Measurements from ENCODE around the gene COX20.

Gene COX20

DNA sequence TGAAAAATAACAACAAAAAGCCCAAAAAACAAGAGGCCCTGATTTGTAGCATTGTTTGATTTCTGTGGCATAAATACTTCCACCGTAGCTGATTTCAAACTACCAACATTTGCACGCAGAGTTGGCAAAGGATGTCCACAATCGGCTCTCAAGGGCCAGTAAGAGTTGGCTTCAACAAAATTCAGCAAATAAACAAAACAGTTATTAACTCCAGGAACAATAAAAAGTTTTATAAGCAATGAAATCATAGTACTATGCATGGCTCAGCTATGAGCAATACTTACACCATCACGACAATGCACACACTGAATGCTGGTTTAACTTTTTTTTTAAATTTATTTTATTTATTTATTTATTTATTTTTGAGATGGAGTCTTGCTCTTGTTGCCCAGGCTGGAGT lies 8.7 kb upstream of the COX20 start:
- no peak for DNase-seq

DNA sequence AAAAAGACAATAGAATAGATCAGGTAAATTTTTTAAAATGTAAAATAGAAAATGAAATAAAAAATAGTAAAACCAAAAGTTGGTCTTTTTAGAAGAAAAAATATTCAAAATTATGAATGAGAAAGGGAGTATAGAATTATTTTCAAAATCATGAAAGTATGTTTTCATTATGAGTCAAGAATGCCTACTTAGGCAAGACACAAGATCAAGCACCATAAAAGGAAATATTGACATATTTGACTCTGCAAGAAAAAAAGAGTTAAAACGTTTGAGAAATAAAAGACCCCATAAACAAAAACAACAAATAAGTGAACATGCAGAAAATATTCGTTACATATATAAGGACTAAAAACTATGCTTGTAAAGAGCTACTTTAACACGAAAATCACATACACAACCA lies 4.8 kb upstream of the COX20 start:
- no peak for DNase-seq

DNA sequence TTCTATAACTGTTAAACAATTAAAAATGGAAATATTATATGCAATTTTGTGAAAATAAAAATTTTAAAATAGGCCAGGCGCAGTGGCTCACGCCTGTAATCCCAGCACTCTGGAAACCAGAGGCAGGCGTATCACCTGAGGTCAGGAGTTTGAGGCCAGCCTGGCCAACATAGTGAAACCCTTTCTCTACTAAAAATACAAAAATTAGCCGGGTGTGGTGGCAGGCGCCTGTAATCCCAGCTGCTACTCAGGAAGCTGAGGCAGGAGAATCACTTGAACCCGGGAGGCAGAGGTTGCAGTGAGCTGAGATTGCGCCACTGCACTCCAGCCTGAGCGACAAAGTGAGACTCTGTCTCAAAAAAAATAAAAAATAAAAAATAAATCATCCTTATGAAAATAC lies 2.2 kb upstream of the COX20 start:
- DNase-seq: peak in 1 of 3 experiments; percentile 32

DNA sequence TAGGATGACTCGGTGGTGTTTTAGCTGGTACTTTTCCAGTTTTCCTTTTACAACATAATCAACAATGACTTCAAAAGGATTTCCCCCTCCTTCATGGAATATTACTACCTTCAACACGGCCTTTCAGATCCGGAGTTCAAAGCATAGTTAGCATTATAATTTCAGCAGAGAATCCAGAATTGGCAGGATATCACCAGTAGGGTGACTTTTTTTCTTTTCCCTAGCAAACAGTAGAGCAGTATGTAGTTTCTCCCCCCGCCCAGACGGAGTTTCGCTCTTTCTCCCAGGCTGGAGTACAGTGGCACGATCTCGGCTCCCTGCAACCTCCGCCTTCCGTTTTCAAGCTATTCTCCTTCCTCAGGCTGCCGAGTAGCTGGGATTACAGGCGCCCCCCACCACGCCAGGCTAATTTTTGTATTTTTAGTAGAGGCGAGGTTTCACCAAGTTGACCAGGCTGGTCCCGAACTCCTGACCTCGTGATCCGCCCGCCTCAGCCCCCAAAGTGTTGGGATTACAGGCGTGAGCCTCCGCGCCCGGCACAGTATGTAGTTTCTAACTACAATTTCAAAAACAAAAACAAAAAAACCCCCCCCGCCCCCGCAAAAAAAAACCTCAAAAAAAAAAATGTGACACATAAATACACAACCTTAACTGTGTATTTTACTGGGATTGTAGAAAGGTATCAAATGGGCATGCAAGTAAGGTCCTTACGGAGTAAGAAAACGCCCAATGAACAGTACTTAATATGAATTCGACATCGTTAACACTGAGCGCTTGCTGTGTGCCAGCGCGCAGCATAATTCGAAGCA lies 1.5 kb upstream of the COX20 start:
- peak; percentile 58 to 94 (median 80) for DNase-seq

DNA sequence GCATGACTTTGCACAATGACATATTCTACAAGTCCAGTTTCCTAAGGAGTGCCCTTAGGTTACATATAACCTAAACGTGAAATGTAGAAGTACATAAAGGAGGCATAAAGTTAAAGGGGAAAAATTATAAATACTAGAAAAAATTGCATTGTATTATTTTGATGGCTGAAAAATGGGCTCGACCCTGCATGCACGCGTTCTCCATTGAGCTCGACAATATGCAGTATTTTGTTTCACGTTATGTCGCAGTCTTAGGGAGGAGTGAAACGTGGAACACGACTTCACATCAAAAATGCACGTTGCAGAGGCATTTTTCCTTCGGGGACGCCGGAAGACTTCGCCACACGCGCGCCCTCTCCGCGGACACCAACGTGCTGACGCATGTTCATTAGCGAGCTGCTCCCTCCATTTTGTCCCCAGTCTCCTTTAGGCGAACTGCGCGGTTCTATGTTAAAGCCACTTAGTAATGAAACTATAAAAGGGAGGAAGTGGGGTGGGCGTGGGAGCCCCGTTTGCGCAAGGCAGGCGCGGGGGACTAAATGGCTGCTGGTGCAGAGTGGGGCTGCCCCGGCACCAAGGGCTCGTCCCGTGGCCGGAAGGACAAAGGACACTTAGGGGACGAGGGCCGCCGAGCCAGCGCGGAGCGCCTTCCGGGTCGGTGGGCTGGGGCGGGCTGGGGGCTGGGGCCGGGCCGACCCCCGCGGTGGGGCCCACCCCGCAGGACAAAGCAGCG lies 749 bp upstream of the COX20 start:
- peak; percentile 81 to 99 (median 84) for DNase-seq

DNA sequence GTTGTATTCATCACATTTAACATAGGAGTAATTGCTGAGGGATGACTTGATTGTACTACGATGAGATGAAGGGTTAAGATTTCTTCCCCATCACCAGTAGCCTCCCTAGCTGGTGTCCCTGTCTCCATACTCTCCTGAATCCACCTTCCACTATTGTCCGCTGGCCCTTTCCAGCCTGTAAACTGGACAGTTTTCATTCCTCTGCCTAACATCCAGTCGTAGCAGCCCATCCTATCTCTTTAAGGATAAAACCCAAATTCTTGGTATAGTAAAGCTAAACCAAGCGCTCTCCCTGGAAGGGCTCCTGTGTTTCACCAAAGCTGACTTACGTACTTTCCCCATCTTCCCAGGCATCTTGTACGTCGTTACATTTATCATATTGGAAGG lies 670 bp downstream of the COX20 start:
- peak in 2 of 3 experiments; percentile 72 to 85 for DNase-seq

DNA sequence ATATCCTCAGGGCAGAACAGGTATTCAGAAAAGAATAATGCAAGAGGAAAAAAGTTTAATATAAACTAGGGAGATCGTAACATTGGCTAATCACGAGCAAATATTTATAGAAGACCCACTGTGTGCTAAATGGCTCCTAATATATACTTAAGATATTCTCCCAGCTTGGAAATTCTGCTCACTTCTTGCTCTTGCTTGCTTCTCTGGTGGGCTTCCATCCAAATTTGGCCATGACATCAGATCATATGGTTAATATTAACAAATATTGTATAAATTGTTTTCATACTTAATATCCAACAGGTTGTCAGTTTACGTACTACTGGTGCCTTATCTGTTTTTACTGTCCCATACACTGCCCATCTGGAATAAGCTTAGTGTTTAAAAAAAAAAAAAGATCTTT lies 1.1 kb downstream of the COX20 start:
- no peak for DNase-seq

DNA sequence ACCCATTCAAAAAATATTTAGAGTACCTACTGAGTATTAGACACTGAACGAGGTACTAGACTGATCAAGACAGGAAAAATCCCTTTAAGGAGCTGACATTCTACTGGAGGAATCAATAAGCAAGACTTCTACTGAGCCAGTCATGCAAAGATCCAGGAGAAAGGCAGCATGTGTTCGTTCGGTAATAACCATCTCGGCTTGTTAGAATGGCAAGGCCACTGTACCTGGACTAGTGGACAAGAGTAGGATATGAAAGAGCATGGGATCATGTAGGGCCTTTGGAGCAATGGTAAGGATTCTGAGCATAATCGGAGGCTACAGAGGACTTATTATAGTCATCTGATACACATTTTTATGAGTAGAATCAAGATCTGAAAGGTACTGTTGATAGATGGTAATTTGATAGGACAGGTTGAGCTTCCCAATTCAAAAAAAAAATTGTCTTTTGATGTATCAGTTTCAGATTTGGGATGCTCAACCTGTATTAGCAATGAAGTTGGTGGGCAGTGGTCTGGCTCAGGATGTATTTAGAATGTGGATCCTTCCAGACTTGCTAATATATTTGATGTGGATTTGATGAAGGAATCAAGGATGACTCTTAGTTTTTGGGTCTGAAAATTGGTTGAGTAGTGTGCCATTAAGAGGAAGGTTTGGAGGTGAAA lies 2.3 kb downstream of the COX20 start:
- DNase-seq: peak in 1 of 3 experiments; percentile 37

DNA sequence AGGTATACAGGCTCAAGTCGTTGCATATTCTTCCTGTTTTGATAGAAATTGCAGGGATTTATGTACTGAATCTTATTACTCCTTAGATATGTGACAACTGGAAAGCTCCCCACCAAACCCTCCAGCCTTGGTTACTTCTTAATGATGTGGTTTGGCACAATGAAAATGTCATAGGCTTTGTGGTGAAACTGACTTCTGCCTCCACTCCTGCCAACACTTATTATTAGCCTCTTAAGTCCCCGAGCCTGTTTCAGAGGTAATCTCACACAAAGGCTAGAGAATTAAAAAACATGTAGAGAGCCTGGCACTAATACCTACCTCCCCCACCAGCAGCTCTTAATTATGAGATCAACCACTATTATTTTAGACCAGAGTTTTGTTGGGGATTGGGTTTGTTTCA lies 4.2 kb downstream of the COX20 start:
- DNase-seq: no peak

DNA sequence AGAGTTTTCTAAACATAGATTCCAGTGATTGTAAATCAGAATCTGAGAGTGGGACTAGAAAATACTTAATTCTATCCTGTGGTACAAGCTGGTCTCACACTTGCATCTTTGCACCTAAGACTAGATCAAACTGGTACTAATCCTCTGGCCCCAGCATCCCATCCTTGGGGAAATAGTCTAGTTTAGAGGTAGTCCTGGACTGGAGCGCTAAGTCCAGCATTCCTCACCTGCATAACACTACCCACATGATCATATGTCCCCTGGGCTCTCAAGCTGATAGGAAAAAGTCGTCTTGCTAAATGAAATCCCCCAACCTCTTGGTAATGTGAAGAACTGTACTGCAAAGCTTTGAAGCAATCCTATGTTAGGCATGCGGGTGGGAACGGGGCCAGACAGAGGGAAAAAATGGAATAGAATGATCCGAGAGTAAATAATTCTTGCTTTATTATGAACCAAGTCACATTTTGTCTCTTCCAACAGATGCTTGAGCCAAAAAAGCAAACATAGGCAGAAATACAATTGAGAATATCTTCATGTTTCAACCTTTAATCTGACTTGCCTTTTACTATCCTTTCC lies 4.8 kb downstream of the COX20 start:
- no peak for DNase-seq

DNA sequence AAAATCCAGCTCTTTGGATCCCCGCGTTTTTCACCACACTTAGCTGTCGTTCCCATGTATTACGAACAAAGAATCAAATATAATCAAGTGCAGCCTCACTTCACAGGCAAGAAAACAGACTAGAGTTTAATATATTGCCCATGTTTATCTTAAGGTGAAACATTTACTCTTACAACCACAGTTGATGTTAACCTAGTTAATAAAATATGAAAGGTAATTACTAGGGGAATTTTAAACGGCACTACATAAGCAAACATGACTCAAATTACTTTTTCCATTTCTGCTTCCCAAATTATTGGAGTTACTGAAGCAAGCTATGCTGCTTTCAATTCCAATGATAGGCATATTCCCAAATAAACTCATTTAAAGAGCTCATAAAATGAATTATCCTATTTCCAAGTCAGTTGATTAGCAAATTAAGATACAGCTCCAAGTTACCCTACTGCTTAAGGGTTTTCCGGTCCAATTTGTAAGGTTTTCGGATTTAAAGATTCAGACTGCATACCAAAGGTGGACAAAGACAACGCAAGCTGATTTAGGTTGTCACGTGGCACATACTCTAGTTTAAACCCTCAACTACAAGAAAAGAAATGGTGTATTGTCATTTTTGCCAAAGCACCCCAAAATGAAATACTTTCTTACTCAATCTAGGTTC lies 5.9 kb downstream of the COX20 start:
- no peak for DNase-seq

DNA sequence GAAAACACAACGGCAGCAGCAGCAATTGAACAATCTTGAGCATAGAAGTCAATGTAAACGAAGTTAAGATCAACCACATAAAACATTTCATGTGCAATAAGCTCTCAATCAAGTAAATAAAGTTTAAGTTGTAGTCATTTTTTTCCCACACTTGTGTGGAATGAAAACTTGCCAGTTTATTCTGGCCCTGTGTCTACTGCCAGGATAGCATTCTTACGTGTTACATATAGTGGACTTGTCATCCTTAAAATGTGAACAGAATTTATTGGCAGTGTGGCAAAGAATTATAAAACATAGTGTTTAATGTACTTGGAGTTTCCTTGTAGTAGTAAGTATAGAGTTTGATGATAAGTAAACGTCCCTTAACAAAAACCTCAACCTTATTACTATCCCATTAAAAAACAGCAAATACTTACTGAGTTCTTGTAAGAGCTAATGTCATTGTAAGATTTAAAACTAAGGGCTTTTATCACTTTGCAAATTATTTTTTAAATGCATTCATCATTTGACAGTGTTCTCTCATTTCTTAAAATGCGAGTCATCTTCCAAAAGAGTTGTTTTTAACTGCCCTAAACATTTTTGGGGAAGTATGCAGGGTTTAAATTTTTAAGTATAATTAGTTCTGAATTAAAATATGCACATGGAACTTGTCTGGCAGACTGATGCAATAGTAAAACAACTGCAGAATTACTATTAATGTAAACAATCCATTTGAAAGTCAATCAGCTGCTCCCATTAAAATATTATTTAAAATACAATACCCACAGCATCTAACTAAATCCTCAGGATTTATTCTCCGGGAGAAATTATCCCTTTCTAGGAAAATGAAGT lies 7.9 kb downstream of the COX20 start:
- DNase-seq: no peak

DNA sequence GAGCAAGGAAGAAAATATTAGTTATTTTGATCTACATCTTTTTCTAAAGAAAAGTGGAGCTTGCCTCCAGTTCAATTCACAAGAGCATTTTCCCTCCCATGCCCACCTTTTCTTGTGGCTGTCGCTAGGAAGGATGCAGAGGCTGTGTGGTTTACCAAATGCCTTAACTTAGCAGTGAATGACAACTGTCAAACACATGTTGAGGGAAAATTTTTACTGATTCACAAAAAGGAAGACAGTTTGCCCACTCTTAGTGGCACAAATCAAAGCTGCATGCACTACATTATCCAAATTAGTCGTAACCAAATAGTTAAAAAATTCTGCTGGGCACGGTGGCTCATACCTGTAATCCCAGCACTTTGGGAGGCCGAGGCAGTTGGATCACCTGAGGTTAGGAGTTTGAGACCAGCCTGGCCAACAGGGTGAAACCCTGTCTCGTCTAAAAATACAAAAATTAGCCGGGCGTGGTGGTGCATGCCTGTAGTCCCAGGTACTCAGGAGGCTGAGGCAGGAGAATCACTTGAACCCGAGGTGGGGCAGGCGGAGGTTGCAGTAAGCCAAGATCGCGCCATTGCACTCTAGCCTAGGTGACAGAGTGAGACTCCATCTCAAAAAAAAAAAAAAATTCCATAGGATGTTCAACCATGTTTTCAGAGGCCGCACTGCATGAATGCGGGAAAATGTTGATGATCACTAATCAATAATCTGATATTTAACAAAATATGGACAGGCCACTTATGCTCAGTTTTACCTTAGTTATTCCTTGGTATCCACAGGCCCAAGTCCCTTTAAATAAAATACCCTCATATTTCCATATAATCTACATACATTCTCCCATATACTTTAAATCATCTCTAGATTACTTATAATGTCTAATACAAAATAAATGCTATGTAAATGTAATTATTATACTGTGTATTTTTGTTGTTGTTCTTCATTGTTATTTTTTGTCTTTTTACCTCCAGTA lies 9.0 kb downstream of the COX20 start:
- DNase-seq: no peak

DNA sequence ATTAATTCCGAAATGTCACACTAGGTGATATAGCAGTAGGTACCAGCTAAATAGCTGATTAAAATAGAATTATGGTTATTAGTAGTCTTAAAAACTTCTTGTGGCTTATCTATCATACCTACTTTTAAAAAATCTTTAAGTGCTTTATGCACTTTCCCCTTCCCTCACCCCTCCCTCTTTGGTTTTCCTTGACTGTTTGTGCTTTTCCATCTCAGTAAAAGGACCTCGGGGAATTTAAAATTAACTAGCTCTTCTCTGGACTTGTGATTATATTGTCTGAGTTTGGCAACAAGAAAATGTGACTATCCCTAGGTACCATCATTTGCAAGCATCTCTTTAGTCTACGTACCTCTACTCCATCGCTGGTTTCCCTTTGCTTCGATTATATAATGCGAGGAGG lies 11.2 kb downstream of the COX20 start:
- DNase-seq: no peak

DNA sequence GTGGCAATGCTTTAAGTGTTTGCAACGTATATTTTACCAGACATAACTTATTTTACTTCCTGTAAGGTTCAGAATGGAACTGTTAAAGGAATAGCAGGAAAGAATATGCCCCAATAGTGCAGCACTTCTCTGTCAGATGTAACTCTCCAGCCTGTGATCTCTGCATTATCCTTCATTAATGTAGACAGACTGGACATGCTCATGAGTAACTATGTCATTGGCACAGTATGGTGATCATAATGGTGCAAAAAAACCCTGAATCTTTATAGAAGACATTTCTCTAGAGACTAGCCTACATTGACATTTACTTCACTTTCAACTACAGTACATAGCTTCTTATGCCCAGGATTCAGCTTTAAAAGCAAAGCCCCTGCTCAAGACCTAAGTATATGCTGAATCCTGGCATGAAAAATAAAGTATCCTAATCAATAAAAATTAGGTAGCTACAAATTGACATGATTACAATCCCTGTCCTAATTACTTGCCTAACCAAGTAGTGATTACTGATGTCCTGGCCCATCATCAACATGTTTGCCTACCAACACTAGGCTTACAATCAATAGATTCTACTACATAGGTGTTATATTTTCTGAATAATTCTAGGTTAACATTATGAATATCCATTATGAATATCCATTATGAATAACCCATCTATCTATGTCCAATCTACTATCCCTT lies 13.9 kb downstream of the COX20 start:
- no peak for DNase-seq

DNA sequence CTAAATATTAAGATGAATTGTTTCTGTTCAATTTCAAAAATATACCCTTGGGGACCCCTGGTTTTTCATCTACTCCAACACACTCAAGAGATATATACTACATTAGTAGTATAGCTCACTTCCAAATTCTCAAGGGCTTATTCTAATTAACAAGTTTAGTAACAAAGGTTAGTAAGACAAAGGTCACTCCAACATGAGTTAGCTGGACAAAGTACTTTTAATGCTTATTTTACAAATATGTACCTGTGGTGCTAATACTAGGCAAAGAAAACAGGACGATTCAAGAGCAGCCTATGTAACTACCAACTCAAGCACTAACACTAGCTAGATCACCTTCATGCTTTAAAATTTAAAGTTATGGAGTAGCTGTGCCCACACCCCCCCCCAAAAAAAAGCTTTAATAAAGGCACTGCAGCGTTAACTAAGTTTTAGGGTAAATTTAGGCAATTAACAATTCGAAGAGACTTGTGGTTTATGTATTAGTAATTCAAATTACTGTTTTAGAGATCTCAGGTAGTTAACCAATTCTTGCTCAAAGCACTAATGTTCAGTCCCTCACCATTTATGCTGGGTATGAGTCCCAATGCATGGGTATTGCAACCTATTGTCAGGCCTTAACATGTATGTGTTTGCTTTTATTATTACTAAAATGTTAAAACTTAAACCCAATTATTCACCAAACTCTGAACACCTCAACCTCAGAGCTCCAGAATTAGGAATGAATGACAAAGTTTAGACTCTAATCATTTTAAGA lies 14.8 kb downstream of the COX20 start:
- DNase-seq: no peak

DNA sequence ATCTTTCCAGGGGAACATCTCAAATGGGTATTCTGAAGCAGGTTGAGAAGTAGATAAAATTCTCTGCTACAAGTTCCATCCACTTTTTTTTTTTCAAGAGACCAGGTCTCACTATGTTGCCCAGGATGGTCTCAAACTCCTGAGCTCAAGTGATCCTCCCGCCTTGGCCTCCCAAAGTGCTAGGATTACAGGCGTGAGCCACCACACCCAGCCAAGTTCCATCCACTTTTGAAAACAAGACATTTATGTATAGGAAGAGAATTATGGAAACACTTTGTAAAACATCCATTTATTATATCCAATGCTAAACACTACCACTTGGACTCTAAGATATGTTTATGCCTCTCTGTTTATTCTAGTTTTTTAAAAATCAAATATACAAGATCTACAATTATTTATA lies 15.4 kb downstream of the COX20 start:
- no peak for DNase-seq

DNA sequence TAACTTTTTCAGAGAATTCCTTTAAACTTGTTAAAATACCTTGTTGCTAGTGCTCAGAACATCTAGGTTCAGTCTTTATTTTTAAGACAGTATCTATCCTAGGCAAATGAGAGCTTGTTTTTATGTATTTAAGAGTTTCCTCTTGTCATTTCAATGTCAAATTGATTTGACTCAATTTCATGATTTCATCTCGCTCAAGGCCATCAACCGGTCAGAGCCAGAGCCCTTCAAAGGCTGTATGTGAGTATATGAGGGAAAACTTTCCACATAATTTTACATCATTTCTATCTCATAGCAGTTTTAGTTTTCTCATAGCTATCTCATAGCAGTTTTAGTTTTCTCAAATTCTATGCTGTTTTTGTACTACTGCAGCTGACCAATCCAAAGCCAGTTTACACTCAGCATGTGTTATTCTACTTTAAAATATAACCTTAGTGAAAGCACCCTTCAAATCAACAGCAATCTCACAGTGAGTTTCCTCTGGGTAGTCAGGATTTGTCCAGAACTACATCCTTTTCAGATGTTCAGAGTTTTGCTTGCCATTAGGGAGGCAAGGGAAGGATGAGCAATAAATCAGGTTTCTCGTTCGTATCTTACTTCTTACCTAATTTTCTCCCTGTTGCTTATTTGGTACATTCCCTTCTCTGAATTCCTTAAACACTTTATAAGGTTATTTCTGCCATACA lies 16.2 kb downstream of the COX20 start:
- DNase-seq: no peak

DNA sequence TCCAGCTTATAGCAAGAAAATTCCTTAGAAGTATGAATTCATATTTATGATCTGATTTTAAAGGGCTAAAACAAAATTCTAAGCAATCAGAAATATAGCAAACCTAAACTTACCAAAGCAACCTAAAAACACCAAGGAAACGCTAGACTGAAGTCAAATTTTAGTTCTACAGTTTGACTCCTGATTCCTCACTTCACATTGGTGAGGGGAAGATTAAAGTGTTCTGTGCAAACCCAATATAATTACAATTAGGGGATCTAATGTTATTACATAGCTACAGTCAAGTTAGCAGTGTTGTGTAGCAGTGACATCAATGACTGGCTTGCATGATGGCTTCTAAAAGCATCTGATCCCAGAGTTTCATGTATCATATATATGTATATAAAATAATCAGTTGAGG lies 17.2 kb downstream of the COX20 start:
- no peak for DNase-seq
